Activated CD4-positive, alpha-beta T cell treated with anti-CD3 and anti-CD28 coated beads, Interleukin-2, amount 50 U/mL, for 16 hours (primary cell): ENCODE data around the gene AIG1.
"Not testable (repeated sequence)": the region's sequence is repeated elsewhere in the genome, so short reads cannot be mapped to it uniquely, and the experiment has no call there.

Experiments
- DNase-seq: peaks from one replicate; pipeline ENCODE4 v3.0.0-alpha.2; 2020

The AIG1 gene

GRCh38 chr6:143293523-143293922 is 232.8 kb downstream of the AIG1 start:
- no peak for DNase-seq

GRCh38 chr6:143294265-143294860 is 233.7 kb downstream of the AIG1 start:
- DNase-seq = no peak

GRCh38 chr6:143295932-143296331 is 235.2 kb downstream of the AIG1 start:
- no peak for DNase-seq

GRCh38 chr6:143298071-143298470 is 237.4 kb downstream of the AIG1 start:
- DNase-seq = no peak

GRCh38 chr6:143299253-143300166 is 238.8 kb downstream of the AIG1 start:
- DNase-seq = peak; percentile 80

- DNase-seq = no peak
Observed at GRCh38 chr6:143301188-143301587, 240.5 kb downstream of the AIG1 start.

GRCh38 chr6:143307760-143308159 is 247.1 kb downstream of the AIG1 start:
- not testable (repeated sequence) for DNase-seq

GRCh38 chr6:143313163-143313562 is 252.5 kb downstream of the AIG1 start:
- DNase-seq = no peak

- DNase-seq = no peak
Observed at GRCh38 chr6:143321491-143322086, 260.9 kb downstream of the AIG1 start.

- no peak for DNase-seq
Observed at GRCh38 chr6:143322386-143322785, 261.7 kb downstream of the AIG1 start.

GRCh38 chr6:143323729-143324470 is 263.2 kb downstream of the AIG1 start:
- no peak for DNase-seq

GRCh38 chr6:143325379-143326140 is 264.9 kb downstream of the AIG1 start:
- no peak for DNase-seq

- DNase-seq = no peak
Observed at GRCh38 chr6:143328876-143329275, 268.2 kb downstream of the AIG1 start.

- no peak for DNase-seq
Observed at GRCh38 chr6:143329323-143329722, 268.6 kb downstream of the AIG1 start.

GRCh38 chr6:143331362-143331761 is 270.7 kb downstream of the AIG1 start:
- no peak for DNase-seq

GRCh38 chr6:143332153-143332845 is 271.6 kb downstream of the AIG1 start:
- DNase-seq = no peak

GRCh38 chr6:143333081-143333480 is 272.4 kb downstream of the AIG1 start:
- no peak for DNase-seq

GRCh38 chr6:143333749-143334520 is 273.2 kb downstream of the AIG1 start:
- DNase-seq = no peak

- DNase-seq = no peak
Observed at GRCh38 chr6:143335865-143336264, 275.2 kb downstream of the AIG1 start.

GRCh38 chr6:143336446-143337152 is 275.9 kb downstream of the AIG1 start:
- DNase-seq = peak; percentile 10
